ENCODE results near the gene MFAP4.

DNA sequence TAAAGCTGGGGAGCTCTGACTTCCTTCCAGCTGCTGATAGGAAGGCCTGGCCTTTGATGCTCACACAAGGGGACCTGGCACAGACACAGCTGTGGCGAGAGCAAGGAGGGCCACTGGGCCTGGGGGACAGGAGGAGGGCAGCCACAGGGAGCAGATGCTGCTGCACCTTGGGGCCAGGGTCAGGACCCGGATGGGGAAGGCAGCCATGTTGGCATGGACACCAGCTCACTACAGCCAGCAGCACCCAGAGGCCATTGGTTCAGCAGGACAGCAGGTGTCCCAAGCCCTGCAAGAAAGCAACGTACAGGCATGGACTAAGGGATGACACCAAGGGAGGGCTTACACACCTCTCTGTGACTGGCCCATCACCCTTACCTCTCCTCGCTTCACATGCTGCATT, 16.0 kb upstream of the MFAP4 start:
- TF ChIP-seq, protein P1, sequence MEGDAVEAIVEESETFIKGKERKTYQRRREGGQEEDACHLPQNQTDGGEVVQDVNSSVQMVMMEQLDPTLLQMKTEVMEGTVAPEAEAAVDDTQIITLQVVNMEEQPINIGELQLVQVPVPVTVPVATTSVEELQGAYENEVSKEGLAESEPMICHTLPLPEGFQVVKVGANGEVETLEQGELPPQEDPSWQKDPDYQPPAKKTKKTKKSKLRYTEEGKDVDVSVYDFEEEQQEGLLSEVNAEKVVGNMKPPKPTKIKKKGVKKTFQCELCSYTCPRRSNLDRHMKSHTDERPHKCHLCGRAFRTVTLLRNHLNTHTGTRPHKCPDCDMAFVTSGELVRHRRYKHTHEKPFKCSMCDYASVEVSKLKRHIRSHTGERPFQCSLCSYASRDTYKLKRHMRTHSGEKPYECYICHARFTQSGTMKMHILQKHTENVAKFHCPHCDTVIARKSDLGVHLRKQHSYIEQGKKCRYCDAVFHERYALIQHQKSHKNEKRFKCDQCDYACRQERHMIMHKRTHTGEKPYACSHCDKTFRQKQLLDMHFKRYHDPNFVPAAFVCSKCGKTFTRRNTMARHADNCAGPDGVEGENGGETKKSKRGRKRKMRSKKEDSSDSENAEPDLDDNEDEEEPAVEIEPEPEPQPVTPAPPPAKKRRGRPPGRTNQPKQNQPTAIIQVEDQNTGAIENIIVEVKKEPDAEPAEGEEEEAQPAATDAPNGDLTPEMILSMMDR (IDR thresholded peaks at IDR 0.05) = no peak
- TF ChIP-seq POLR2A (IDR thresholded peaks at IDR 0.05) = no peak
- no peak for TF ChIP-seq POLR2AphosphoS5 (IDR thresholded peaks at IDR 0.05)
